Vagina (tissue), 2 donors: ENCODE data around the gene PLPPR4. TPM values are rescaled to one million over a fixed set of nuclear protein-coding genes. Genes with fewer than 3 reads are reported as not detected.

Source experiments
- DNase-seq, 2 donors: peaks; one replicate each; pipeline ENCODE4 v3.0.0-alpha.2; 2017; ENCODE audit errors: extremely low spot score in 2 of 2
- H3K27ac ChIP-seq: fragments of 200-600 bp; sonication (generic); one replicate; pipeline ENCODE4 v1.5.1; 2019
- H3K27me3 ChIP-seq: fragments of 200-600 bp; sonication (generic); one replicate; pipeline ENCODE4 v1.5.1; 2019
- H3K36me3 ChIP-seq, 2 donors: fragments of 200-600 bp; sonication (generic); one replicate each; pipeline ENCODE4 v1.5.1; 2017 to 2019
- H3K4me1 ChIP-seq: fragments of 200-600 bp; sonication (generic); one replicate; pipeline ENCODE4 v1.5.1; 2019
- H3K4me3 ChIP-seq, 2 donors: fragments of 200-600 bp; sonication (generic); 1 replicate in 1 of 2; 2 replicates in 1 of 2; pipeline ENCODE4 v1.5.1; 2016 to 2019
- H3K9me3 ChIP-seq: fragments of 200-600 bp; sonication (generic); one replicate; pipeline ENCODE4 v1.5.1; 2019
- POLR2A ChIP-seq, 2 donors: fragments of 450-650 bp; IDR thresholded peaks; one replicate each; pipeline ENCODE4 v1.6.1; 2017; ENCODE audit warnings: antibody characterized with exemption in 2 of 2, mild to moderate bottlenecking in 2 of 2, moderate library complexity in 2 of 2
- POLR2AphosphoS5 ChIP-seq, 2 donors: sonication (generic); formaldehyde crosslinking; IDR thresholded peaks; one replicate each; pipeline ENCODE4 v1.9.0; 2017; ENCODE audit warnings: antibody characterized with exemption in 2 of 2, mild to moderate bottlenecking in 2 of 2, low read depth in 1 of 2; ENCODE audit not compliant: insufficient read depth in 1 of 2
- intact Hi-C: fragments of 100-400 bp; cut with DNase I; formaldehyde crosslinking; loops from one replicate; pipeline ENCODE4 v1.15.1; 2023
- total RNA-seq: library from RNA; depleted of rRNA; stranded (reverse); fragments of >200 nt; gene quantifications from one replicate; pipeline ENCODE4 v1.2.3, GENCODE V29; 2016
- TF ChIP-seq, protein P1 (sequence below), 3 experiments: fragments of 450-650 bp in 2 of 3; fragments of 200-600 bp in 1 of 3; sonication (generic) in 1 of 3; IDR thresholded peaks; one replicate each; pipeline ENCODE4 v1.5.1; 2017 to 2019; ENCODE audit warnings: antibody characterized with exemption in 3 of 3, mild to moderate bottlenecking in 2 of 3, moderate library complexity in 2 of 3

Gene PLPPR4
- total RNA-seq, 1 donor from 2014 or later: 1.5 TPM

DNA sequence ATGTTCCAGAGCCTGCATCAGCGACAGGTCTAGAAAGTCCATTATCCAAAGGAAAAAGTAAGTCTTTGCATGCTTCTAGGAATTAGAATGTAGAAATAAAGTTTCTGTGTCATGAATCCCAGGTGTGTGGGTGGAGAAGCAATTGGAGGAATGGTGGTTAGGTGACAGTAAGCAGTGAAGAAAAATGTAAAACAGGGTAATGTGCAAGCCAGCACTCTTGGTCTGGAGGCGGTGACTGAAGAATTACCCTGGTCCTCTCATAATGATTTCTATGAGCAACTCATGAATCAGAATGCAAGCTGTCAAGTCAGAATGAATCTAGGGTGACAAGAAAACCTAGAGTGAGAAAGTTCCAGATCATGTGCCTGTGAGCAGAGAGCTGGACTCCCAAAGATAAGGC lies 33.6 kb downstream of the PLPPR4 start:
- no peak overlapping the region for H3K27ac ChIP-seq
- no peaks in the 10 kb centered on the region for H3K4me1 ChIP-seq
- no peaks in the 10 kb centered on the region for H3K9me3 ChIP-seq
- H3K4me3 ChIP-seq: no peak overlapping the region
- DNase-seq: no peak
- intact Hi-C loops: no loop called here
- TF ChIP-seq POLR2A (IDR thresholded peaks at IDR 0.05): no peak
- TF ChIP-seq POLR2AphosphoS5 (IDR thresholded peaks at IDR 0.05; ENCODE audit: insufficient read depth in 1 of 2, low read depth in 1 of 2): no peak
- TF ChIP-seq, protein P1, sequence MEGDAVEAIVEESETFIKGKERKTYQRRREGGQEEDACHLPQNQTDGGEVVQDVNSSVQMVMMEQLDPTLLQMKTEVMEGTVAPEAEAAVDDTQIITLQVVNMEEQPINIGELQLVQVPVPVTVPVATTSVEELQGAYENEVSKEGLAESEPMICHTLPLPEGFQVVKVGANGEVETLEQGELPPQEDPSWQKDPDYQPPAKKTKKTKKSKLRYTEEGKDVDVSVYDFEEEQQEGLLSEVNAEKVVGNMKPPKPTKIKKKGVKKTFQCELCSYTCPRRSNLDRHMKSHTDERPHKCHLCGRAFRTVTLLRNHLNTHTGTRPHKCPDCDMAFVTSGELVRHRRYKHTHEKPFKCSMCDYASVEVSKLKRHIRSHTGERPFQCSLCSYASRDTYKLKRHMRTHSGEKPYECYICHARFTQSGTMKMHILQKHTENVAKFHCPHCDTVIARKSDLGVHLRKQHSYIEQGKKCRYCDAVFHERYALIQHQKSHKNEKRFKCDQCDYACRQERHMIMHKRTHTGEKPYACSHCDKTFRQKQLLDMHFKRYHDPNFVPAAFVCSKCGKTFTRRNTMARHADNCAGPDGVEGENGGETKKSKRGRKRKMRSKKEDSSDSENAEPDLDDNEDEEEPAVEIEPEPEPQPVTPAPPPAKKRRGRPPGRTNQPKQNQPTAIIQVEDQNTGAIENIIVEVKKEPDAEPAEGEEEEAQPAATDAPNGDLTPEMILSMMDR (IDR thresholded peaks at IDR 0.05): no peak
- H3K27me3 ChIP-seq: no peaks in the 10 kb centered on the region
- H3K36me3 ChIP-seq: no peaks in the 10 kb centered on the region

DNA sequence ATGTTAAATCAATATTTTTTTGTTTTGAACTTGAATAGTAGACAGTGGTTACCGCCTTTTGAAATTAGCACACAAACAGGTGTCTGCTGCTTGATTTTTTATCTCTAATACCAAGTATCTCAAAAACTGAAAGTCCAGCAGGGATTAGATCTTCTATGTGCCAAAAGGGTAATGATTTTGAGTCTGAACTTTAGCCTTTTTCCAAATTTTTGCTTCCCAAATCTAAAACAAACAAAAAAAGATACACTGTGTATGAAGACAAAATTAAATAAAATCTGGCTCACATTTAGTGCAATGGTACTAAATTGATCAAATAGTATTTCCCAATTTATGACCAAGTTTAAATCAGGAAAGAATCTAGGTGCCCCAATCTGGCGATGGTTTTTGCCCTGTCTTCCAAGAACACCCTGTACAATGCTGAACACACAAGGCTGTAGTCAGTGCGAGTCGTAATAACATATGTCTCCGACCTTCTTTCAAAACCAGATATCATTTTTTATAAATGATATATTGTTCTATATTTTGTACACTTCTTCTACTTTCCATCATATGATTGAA lies 40.5 kb downstream of the PLPPR4 start:
- Histone ChIP-seq H3K4me3 (no peak overlapping the region), H3K27me3 (no peaks in the 10 kb centered on the region), H3K4me1 (no peaks in the 10 kb centered on the region), H3K27ac (no peak overlapping the region), H3K36me3 (no peaks in the 10 kb centered on the region), H3K9me3 (no peaks in the 10 kb centered on the region)
- TF ChIP-seq POLR2AphosphoS5 (IDR thresholded peaks at IDR 0.05; ENCODE audit: insufficient read depth in 1 of 2, low read depth in 1 of 2) (no peak), POLR2A (IDR thresholded peaks at IDR 0.05) (no peak)
- TF ChIP-seq, protein P1 (IDR thresholded peaks at IDR 0.05): no peak
- DNase-seq: no peak
- intact Hi-C loops: no loop called here

DNA sequence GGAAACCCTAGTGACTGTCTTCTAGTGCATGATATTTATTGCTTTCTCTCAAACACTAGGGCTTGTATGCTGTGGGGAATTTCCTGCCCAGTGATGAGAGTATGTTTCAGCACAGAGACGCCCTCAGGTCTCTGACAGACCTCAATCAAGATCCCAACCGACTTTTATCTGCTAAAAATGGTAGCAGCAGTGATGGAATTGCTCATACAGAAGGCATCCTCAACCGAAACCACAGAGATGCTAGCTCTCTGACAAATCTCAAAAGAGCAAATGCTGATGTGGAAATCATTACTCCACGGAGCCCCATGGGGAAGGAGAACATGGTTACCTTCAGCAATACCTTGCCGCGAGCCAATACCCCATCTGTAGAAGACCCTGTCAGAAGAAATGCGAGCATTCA lies 41.3 kb downstream of the PLPPR4 start:
- Histone ChIP-seq H3K36me3 (no peaks in the 10 kb centered on the region), H3K4me1 (no peaks in the 10 kb centered on the region), H3K27ac (no peak overlapping the region), H3K4me3 (no peak overlapping the region), H3K27me3 (no peaks in the 10 kb centered on the region), H3K9me3 (no peaks in the 10 kb centered on the region)
- DNase-seq: no peak
- intact Hi-C loops: no loop called here
- TF ChIP-seq POLR2AphosphoS5 (IDR thresholded peaks at IDR 0.05; ENCODE audit: insufficient read depth in 1 of 2, low read depth in 1 of 2): no peak
- TF ChIP-seq, protein P1 (IDR thresholded peaks at IDR 0.05): no peak
- TF ChIP-seq POLR2A (IDR thresholded peaks at IDR 0.05): no peak

DNA sequence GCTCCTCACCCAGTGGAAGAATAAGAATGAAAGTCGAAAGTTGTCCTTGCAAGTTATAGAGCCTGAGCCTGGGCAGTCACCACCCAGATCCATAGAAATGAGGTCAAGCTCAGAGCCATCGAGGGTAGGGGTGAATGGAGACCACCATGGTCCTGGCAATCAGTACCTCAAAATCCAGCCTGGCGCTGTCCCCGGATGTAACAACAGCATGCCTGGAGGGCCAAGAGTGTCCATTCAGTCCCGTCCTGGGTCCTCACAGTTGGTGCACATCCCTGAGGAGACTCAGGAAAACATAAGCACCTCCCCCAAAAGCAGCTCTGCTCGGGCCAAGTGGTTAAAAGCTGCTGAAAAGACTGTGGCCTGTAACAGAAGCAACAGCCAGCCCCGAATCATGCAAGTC lies 41.8 kb downstream of the PLPPR4 start:
- intact Hi-C loops: no loop called here
- TF ChIP-seq POLR2A (IDR thresholded peaks at IDR 0.05): no peak
- TF ChIP-seq, protein P1 (IDR thresholded peaks at IDR 0.05): no peak
- no peak for TF ChIP-seq POLR2AphosphoS5 (IDR thresholded peaks at IDR 0.05; ENCODE audit: insufficient read depth in 1 of 2, low read depth in 1 of 2)

DNA sequence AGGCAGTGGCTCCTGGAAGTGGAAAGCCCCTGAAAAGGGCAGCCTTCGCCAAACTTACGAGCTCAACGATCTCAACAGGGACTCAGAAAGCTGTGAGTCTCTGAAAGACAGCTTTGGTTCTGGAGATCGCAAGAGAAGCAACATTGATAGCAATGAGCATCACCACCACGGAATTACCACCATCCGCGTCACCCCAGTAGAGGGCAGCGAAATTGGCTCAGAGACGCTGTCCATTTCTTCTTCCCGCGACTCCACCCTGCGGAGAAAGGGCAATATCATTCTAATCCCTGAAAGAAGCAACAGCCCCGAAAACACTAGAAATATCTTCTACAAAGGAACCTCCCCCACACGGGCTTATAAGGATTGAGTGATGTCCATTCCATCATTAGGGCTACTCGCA lies 42.4 kb downstream of the PLPPR4 start:
- intact Hi-C loops: no loop called here
- H3K27ac ChIP-seq: no peak overlapping the region
- H3K9me3 ChIP-seq: no peaks in the 10 kb centered on the region
- TF ChIP-seq POLR2A (IDR thresholded peaks at IDR 0.05) (no peak), POLR2AphosphoS5 (IDR thresholded peaks at IDR 0.05; ENCODE audit: insufficient read depth in 1 of 2, low read depth in 1 of 2) (no peak)
- TF ChIP-seq, protein P1 (IDR thresholded peaks at IDR 0.05): no peak
- DNase-seq: no peak
- H3K36me3 ChIP-seq: no peaks in the 10 kb centered on the region
- H3K4me1 ChIP-seq: no peaks in the 10 kb centered on the region
- H3K4me3 ChIP-seq: no peak overlapping the region
- no peaks in the 10 kb centered on the region for H3K27me3 ChIP-seq

More for the DNA sequence above, 41.8 kb downstream of the PLPPR4 start:
- Histone ChIP-seq H3K27me3 (no peaks in the 10 kb centered on the region), H3K4me3 (no peak overlapping the region), H3K4me1 (no peaks in the 10 kb centered on the region), H3K36me3 (no peaks in the 10 kb centered on the region), H3K9me3 (no peaks in the 10 kb centered on the region), H3K27ac (no peak overlapping the region)
- DNase-seq: no peak
